SU-DHL-6 (cell line): ENCODE results near the gene MFNG.

Experiments used
- EZH2phosphoT487 ChIP-seq: fragments of 200-600 bp; sonication (generic), shearing (Covaris generic); conservative IDR thresholded peaks from 2 replicates; pipeline ENCODE4 v1.6.1; 2018; ENCODE audit warnings: mild to moderate bottlenecking, antibody characterized with exemption, low read length, moderate library complexity, mixed read lengths
- TF ChIP-seq, protein P1 (sequence below): fragments of 200-600 bp; sonication (generic); IDR thresholded peaks from one replicate; pipeline ENCODE4 v1.5.1; 2017; ENCODE audit warnings: antibody characterized with exemption, mild to moderate bottlenecking, low read length, moderate library complexity; ENCODE audit not compliant: insufficient read depth, poor library complexity, severe bottlenecking

DNA sequence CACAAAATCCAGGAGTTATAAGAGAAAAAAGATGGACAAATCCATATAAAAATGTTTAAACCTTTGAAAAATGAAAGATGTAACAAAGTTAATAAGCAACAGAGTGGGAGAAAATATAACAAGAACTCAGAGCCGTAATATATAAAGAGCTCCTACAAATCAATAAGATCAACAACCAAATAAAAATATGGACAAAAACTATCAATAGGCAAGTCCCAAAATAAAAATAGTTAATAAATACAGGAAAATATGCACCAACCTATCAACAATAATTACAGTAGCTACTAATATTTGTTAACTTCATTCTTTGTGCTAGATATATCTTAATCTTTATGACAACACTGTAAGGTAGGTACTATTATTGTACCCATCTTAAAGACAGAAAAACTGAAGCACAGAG lies 30.3 kb upstream of the MFNG start:
- TF ChIP-seq, protein P1, sequence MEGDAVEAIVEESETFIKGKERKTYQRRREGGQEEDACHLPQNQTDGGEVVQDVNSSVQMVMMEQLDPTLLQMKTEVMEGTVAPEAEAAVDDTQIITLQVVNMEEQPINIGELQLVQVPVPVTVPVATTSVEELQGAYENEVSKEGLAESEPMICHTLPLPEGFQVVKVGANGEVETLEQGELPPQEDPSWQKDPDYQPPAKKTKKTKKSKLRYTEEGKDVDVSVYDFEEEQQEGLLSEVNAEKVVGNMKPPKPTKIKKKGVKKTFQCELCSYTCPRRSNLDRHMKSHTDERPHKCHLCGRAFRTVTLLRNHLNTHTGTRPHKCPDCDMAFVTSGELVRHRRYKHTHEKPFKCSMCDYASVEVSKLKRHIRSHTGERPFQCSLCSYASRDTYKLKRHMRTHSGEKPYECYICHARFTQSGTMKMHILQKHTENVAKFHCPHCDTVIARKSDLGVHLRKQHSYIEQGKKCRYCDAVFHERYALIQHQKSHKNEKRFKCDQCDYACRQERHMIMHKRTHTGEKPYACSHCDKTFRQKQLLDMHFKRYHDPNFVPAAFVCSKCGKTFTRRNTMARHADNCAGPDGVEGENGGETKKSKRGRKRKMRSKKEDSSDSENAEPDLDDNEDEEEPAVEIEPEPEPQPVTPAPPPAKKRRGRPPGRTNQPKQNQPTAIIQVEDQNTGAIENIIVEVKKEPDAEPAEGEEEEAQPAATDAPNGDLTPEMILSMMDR, result no peak
- TF ChIP-seq EZH2phosphoT487, result no peak
